NCI-H2029 treated with DMSO at 0.1 percent for 48 hours (cell line): ENCODE results near the gene YPEL1.
"Not testable (repeated sequence)": the region's sequence is repeated elsewhere in the genome, so short reads cannot be mapped to it uniquely, and the experiment has no call there.

Experiments used
- DNase-seq: peaks from one replicate; lab custom pipeline; 2025; lab: John Stamatoyannopoulos, UW

The YPEL1 gene

GRCh38 chr22:21721195-21721852 lies 14.3 kb downstream of the YPEL1 start:
- DNase-seq, result not testable (repeated sequence)

DNA sequence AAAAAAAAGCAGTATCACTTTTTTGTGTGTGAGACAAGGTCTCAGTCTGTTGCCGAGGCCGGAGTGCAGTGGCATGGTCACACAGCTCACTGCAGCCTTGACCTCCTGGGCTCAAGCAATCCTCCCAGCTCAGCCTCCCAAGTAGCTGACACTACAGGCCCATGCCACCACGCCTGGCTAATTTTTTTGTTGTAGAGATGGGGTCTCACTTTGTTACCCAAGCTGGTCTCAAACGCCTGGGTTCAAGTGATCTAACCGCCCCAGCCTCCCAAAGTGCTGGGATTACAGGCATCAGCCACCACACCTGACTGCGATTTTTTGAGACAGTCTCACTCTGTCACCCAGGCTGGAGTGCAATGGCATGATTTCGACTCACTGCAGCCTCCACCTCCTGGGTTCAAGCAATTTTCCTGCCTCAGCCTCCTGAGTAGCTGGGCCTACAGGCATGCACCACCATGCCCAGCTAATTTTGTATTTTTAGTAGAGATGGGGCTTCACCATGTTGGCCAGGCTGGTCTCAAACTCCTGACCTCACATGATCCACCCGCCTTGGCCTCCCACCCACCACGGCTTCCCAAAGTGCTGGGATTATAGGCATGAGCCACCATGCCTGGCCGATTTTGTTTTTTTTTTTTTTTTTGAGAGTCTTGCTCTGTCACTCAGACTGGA lies 15.3 kb downstream of the YPEL1 start:
- DNase-seq, result not testable (repeated sequence)

DNA sequence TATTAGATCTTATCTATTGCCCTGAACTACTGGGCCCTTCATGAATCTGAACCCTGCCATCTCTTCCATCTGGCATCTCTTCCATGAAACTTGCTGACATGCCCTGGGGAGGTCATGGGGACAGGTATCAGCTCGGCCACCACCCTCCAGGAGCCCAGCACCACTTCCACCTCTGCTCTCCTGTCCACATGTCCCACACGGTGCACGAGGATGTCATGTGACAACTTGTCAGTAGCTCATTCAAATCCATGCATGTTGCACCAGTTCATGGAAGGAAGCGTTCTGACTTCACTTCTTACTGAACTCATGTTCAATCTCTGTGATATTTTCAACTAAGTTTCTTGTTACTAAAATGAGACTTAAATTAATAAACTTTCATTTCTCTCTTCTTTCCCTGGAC lies 16.6 kb downstream of the YPEL1 start:
- DNase-seq, result no peak

GRCh38 chr22:21718499-21718898 lies 17.1 kb downstream of the YPEL1 start:
- no peak for DNase-seq

DNA sequence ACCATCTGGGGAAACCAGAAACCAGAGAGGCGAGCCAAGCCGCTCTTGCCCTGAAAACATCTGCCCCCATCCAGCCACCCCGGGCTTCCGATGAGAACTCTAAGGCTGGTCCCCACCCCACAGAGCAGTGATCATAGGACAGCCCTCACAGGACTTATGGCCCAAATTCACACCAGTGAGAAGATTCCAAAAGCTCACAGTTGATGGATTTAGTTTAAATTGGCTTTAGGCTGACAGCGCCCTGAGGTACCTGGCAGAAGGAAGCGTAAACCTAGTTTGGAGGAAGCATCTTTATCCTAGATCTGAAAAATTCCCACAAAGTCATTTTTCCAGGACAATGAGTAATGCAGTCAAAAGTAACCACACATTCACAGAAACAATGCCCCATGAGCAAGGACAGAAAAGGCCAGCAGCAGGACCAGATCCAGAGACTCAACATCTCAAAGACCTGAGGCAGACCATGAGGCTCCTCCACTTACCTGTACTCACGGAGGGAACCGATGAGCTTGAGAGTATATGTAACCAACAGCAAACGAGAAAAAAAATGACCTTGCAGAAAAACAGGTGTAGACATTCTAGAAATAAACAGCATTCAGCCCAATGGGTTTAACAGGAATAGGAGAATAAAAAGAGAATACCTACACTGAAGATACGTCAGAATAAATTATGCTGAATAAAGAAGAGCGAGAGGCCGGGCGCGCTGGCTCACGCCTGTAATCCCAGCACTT lies 19.0 kb downstream of the YPEL1 start:
- DNase-seq, result not testable (repeated sequence)

GRCh38 chr22:21714786-21715185 lies 20.8 kb downstream of the YPEL1 start:
- no peak for DNase-seq

DNA sequence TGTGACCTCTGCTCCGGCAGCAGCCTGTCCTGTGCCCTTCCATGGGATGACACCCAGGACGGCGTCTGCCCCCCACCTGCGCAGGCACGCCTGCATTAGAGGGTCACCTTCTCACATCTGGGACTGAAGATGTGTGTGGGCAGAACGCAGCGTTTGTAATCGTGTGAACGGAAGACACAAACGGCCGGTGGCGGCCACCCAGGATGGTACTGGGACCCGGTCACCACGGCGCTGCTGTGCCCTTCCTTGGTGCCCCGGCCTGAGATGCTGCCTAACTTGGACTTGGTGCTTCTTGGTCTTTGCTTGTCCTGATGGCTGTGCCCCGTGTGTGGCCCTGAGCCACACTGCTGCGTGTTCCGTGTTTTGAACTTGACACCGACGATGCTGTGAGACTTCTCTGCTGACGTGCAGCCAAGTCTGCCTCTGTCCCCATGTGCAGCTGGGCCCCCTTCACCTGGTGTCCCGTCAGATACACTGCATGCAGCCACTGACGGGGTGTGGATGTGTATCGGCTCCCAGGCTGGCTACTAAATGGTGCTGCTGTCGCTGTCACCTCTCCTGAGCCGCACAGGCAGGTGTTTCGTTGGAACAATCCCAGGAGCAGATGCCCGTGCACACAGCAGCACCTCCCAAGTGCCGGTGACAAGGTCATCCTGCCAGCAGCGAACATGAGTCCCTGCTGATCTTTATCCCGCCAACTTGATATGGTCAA lies 21.4 kb downstream of the YPEL1 start:
- DNase-seq, result no peak

GRCh38 chr22:21713428-21714058 lies 22.1 kb downstream of the YPEL1 start:
- no peak for DNase-seq

DNA sequence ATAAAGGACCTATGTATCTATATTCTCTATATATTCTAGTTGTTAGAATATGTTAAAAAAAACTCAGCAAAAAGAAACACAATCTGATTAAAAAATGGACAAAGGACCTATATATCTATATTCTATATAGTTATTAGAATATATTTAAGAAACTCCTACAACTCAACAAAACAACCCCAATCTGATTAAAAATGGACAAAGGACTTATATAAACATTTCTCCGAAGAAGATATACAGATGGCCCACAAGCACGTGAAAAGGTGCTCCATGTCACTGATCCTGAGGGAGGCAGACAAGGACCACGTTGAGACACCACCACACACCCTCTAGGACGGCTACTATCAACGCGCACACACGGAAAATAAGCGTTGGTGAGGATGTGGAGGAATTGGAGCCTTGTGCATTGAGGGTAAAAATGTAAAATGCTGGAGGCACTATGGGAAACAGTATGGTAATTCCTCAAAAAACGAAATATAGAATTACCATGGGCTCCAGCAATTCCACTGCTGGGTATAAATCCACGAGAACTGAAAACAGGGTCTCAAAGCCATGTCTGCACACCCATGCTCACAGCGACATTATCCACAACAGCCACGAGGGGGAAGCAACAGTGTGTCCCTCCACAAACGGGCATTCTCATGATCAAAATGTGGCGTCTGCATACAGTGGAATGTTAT lies 22.7 kb downstream of the YPEL1 start:
- DNase-seq, result no peak

DNA sequence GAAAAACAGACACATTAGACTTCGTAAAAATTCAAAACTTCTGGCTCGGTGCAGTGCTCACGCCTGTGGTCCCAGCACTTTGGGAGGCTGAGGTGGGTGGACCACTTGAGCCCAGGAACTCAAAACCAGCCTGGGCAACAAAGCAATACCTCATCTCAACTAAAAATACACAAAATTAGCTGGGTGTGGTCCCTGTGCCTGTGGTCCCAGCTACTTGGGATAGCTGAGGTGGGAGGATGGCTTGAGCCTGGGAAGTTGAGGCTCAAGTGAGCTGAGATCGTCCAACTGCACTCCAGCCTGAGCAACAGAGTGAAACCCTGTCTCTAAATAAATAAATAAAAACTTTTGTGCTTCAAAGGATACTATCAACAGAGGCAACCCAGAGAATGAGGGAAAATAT lies 23.7 kb downstream of the YPEL1 start:
- DNase-seq, result no peak

DNA sequence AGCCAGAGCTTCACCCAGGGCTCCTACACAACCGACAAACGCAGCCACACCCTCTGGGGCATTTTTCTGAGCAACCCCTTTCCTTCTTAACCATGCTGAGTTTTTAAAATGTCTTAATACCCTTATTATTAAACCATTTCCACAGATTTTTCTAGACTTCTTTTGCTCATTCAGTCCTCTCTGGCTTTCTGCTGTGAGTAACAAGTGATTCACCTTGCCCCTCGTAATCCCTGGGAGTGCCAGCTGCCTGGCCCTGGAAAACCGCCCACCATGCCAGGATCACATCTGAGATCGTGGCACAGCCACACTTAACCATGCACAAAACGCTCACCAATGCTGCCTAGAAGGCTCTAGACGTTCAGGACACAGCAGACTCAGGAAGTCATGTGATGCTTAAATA lies 25.4 kb downstream of the YPEL1 start:
- no peak for DNase-seq

DNA sequence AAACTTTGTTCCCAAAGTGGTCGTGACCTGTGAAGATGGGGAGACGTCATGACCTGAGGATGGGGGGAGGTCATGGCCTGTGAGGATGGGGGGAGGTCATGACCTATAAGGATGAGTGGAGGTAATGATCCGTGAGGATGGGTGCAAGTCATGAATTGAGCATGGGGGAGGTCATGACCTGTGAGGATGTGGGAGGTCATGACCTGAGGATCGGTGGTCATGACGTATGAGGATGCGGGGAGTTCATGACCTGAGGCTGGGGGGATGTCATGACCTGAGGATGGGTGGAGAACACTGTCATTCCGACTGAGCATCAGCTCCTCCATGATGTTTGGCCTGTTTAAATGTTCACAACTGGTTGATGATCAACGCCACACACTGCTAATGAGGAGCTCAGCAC lies 25.9 kb downstream of the YPEL1 start:
- DNase-seq, result no peak

DNA sequence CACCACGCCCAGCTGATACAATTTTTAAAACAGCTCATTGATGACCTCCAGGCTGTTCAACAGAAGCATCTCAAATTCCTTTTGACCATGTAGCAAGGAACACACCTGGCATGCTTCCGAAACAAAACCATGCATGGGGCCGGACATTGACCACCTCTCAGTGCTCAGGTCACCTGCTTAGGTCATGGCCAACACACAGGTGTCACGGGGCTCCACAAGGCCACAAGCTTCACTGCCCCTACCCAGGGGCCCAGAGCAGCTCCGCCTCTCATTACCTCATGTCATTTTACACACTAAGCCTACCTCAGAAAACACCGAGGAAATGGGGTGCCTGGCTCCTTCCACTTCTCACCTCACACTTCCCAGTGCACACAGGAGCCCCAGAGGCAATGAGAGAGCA lies 26.6 kb downstream of the YPEL1 start:
- DNase-seq, result no peak

DNA sequence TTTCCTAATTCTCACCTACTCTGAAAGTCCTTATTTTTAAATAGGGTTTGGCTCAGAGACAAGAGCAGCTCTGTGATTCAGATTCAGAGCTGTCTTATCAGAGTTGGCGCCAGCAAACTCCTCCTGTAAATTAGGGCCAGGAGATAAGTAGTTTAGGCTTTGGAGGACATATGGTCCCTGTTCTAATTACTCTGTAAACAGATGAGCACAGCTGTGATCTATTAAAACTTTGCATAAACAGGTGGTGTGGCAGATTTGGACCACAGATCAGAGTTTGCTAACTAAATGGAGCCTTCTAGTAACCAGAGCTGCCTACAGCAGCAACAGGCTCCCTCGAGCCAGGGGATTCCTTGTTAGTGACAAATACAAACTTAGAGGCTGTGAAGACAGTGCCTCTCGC lies 27.9 kb downstream of the YPEL1 start:
- no peak for DNase-seq

- no peak for DNase-seq
These were observed 31.8 kb downstream of the YPEL1 start for GRCh38 chr22:21703684-21704316.

DNA sequence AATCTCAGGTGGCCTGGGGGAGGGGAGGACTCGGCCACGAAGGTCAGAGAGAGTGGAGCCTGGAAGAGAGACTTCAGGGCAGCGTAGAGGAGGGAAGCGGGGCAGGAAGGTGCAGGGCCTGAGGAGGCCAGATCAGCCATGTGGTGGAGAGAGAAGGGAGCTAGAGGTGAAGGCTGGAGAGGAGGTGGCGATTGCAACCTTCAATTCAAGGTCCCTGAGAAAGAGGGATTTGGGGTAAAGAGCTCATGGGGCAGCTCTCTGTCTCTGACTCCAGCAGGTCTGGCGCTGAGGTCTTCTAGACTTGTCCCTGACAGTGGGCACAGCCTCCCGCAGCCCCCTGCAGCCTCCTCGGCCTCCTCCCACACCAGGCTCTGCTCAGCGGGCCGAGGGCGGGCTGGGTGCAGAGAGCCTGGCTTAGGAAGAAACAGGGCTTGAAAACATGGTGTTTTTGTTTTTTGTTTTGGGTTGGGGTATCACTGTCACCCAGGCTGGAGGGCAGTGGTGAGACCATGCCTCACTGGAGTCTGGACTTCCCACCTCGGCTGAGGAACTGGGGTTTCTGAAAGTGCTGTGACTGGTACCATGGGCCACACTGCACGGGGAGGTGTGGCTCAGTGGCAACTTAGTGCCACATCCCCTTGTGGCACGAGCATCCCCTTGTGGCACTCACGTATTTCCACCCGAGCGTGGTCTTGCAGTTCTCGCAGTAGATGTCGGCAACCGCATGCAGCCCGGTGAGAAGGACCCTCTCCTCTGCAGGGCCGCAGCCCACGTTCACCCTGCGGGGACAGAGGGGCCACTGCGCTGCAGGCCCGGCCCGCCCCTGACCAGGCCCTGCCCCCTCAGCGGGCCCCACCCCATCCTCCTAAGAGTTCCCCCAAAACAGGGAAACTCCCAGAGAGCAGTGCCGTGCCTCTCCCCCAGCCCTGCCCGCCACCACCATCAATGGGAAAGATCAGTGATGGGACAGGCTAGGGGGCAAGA lies 32.6 kb downstream of the YPEL1 start:
- no peak for DNase-seq

DNA sequence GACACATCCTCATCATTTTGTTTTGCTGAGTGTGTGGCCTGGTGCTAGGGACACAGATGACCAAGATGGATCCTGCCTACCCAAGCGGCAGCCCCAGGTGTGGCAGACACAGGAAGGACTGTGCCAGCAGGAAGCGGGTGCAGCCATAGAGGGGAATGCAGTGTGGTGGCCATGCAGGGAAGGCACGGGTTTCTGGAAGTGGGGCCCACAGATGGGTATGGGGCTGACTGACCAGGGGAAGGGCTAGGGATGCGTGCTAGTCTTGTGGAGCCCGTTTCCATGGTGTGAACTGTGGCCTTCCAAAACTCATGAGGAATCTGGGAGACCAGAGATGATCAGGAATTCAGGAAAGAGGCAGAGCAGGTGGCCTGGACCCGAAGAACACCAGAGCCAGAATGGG lies 33.5 kb downstream of the YPEL1 start:
- no peak for DNase-seq

- no peak for DNase-seq
These were observed 34.1 kb downstream of the YPEL1 start for GRCh38 chr22:21701384-21701971.

DNA sequence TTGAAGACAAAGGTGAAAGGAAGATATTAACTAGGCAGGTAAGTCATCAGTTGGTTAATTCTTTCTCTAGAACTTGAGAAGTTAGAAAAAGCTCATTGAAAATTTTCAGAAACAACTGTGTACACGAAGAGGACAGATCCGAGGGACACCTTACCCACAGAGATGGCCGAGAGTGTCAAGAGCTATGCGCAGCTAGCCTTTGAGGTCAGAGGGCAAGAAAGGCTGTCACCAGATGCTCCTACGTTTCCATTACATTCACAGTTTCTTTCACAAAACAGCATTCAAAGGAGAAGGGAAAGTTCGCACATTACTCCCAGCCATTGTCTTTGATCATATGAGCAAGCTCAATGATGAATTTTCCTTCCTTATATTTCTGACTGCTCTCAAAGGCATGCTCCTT lies 34.8 kb downstream of the YPEL1 start:
- no peak for DNase-seq

DNA sequence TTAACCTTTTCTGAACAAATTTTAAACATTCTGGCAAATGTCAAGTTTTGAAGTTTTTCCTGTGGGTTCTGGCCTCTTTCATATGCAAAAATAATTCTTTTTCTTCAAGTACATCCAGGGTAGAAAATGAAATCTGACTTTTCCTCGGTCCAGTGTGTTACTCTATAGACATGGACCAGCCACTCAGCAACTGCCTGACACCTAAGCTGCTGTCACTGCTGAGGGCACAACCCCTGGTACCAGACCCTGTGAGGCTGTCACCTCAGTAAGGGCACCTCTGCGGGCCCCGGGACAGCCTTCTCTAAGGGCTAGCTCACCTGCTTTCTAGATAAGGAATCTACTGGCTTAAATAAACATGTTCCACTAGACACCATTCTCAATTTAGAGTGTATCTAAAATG lies 36.0 kb downstream of the YPEL1 start:
- no peak for DNase-seq
